ENCODE results near the gene KLK4. TPM values are rescaled to one million over a fixed set of nuclear protein-coding genes. Genes with fewer than 3 reads are reported as not detected.
A peak's percentile ranks its signal among the peaks of the same experiment; 100 is the strongest.

Gene KLK4
- total and polyA plus RNA-seq, 10 of the 15 experiments (the other 5 are each of a cell fraction or from before 2014, with no cell fraction given) = 0.06 to 0.31 TPM; not detected in 8

DNA sequence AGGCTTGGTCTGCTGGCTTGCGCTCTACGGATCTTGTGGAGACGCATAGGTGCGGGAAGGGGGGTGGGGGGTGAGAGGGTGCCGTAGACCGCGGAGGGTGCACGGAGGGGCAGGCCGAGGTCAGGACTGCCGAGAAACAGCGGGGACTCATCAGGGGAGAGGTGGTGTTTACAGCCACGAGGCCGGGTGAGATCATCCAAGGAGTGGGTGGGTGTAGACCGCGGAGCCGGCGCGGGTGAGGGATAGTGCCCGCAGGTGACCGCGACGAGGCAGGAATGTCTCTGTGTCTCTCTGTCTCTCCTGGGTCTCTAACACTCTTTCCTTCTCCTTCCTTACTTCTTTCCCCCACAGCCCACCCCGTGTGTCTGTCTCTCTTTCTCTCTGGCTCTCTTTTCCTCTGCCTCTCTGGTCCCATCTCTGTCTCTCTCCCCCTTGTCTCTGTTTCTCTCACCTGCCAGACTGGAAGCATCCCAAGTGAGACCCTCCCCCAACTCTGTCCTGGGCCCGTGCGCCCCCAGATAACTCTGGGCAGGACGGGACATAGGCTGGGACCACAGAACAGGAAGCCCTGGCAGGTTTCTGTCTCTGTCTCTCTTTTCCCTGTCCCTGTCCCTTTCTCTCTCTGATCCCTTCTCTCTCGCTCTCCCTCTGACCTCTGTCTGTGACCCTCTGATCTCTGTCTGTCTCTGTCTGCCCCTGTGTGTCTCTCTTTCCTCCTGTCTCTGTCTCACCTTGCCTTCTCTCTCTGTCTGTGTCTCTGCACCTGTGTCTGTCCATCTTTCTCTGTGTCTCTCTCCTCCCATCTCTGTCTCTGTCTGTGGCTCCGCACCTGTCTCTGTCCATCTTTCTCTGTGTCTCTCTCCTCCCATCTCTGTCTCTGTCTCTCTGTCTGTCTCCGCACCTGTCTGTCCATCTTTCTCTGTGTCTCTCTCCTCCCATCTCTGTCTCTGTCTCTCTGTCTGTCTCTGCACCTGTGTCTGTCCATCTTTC lies 1.8 kb upstream of the KLK4 start:
- Histone ChIP-seq H3K9me3 (replicated peaks; ENCODE audit: control insufficient read depth, insufficient read depth, low read length) (no peaks in the 10 kb centered on the region; the same call in 2 of the 3 replicates), H3K36me3 (ENCODE audit: control insufficient read depth in 2 of 2, insufficient read depth in 2 of 2, low read length in 1 of 2) (no peaks in the 10 kb centered on the region), H3K4me1 (ENCODE audit: control insufficient read depth, insufficient read depth, low read length) (no peaks in the 10 kb centered on the region), H4K20me1 (ENCODE audit: control insufficient read depth, insufficient read depth) (no peaks in the 10 kb centered on the region), H3K9ac (ENCODE audit: control insufficient read depth, insufficient read depth, low read length) (no peak overlapping the region), H3K27me3 (replicated peaks in 1 of 2; ENCODE audit: control insufficient read depth in 2 of 2, insufficient read depth in 2 of 2, low read length in 1 of 2) (peaks cover 4 to 9% of the 10 kb centered on the region in 2 experiments; a peak in 3 of 4 replicates), H3K4me2 (ENCODE audit: control insufficient read depth, insufficient read depth) (no peak overlapping the region), H3K79me2 (ENCODE audit: control insufficient read depth, insufficient read depth, low read length) (no peaks in the 10 kb centered on the region), H3K4me3 (no peak overlapping the region), H2AFZ (ENCODE audit: control insufficient read depth, low read depth, low read length) (no peak overlapping the region), H3K27ac (ENCODE audit: control insufficient read depth, insufficient read depth) (no peak overlapping the region)
- no TSS peak for BruUV-seq (replicated peaks)
- intact Hi-C loops (cut with micrococcal nuclease; ENCODE audit: unreplicated experiment) (no loop called here), in situ Hi-C loops (cut with MboI) (no loop called here)
- peak; percentile 60 for ATAC-seq
- CTCF ChIA-PET = interaction anchor here (1.8 kb wide), 1 partner anchor 9 kb away, joined by 11 read pairs; no protein-coding TSS in a partner anchor
- RAD21 ChIA-PET (ENCODE audit: unreplicated experiment) = interaction anchor here (2.5 kb wide), 1 partner anchor 9 kb away, joined by 11 read pairs; no protein-coding TSS in a partner anchor
- POLR2A ChIA-PET = no interaction called here
- SMC1A ChIA-PET (ENCODE audit: uncharacterized antibody, unreplicated experiment) = interaction anchor here (0.9 to 1.6 kb wide), 3 partner anchors 8 to 112 kb away, joined by 3 to 4 read pairs (median 3); no protein-coding TSS in a partner anchor
- no peak for DNase-seq (ENCODE audit: low read depth, low spot score)
- 5% methylated on average over 20 of the region's 29 CpGs for WGBS (ENCODE audit: insufficient coverage, insufficient replicate concordance, low lambda C conversion rate, missing lambda C conversion rate)
- FAIRE-seq = no peak
- TF ChIP-seq, protein P1, sequence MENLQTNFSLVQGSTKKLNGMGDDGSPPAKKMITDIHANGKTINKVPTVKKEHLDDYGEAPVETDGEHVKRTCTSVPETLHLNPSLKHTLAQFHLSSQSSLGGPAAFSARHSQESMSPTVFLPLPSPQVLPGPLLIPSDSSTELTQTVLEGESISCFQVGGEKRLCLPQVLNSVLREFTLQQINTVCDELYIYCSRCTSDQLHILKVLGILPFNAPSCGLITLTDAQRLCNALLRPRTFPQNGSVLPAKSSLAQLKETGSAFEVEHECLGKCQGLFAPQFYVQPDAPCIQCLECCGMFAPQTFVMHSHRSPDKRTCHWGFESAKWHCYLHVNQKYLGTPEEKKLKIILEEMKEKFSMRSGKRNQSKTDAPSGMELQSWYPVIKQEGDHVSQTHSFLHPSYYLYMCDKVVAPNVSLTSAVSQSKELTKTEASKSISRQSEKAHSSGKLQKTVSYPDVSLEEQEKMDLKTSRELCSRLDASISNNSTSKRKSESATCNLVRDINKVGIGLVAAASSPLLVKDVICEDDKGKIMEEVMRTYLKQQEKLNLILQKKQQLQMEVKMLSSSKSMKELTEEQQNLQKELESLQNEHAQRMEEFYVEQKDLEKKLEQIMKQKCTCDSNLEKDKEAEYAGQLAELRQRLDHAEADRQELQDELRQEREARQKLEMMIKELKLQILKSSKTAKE (IDR thresholded peaks at IDR 0.05; ENCODE audit: low read depth, poor library complexity, severe bottlenecking) = peak; percentile 26
- TF ChIP-seq SMC3 (IDR thresholded peaks at IDR 0.05; ENCODE audit: borderline replicate concordance, low read length) (no peak), HDAC2 (IDR thresholded peaks at IDR 0.05) (no peak), DPF2 (IDR thresholded peaks at IDR 0.05) (0 out of 2 replicates have a peak, but pooled peaks have one; percentile 57), EGR1 (IDR thresholded peaks at IDR 0.05; ENCODE audit: borderline replicate concordance in 1 of 2, low read depth in 2 of 2, low read length in 2 of 2) (0 out of 3 replicates have a peak, but pooled peaks of 1 of the 2 experiments have one; percentile 10), NR2C1 (IDR thresholded peaks at IDR 0.05) (no peak), MTA2 (IDR thresholded peaks at IDR 0.05; ENCODE audit: low read depth) (peak; percentile 68; the same call in 1 of the 2 replicates), CBX5 (IDR thresholded peaks at IDR 0.05; ENCODE audit: low read depth) (no peak), FOXK2 (IDR thresholded peaks at IDR 0.05) (peak; percentile 51), PAX5 (IDR thresholded peaks at IDR 0.05; ENCODE audit: borderline replicate concordance, low read depth, low read length) (peak; percentile 36; the same call in 1 of the 2 replicates), GATAD2B (conservative IDR thresholded peaks at IDR 0.05; ENCODE audit: low read depth) (peak; percentile 67; the same call in 1 of the 2 replicates), IKZF1 (conservative IDR thresholded peaks at IDR 0.05) (peak; percentile 84), TAF1 (IDR thresholded peaks at IDR 0.05; ENCODE audit: borderline replicate concordance, low read depth, low read length) (no peak), CBFB (IDR thresholded peaks at IDR 0.05; ENCODE audit: low read depth) (peak; percentile 44; the same call in 1 of the 2 replicates), RUNX3 (IDR thresholded peaks at IDR 0.05; ENCODE audit: low read length) (peak; percentile 71), IKZF2 (IDR thresholded peaks at IDR 0.05) (peak; percentile 72 to 82; a peak in 3 of 4 replicates), ZNF384 (IDR thresholded peaks at IDR 0.05; ENCODE audit: borderline replicate concordance, low read depth, low read length) (no peak)
- TF ChIP-seq, protein P2, sequence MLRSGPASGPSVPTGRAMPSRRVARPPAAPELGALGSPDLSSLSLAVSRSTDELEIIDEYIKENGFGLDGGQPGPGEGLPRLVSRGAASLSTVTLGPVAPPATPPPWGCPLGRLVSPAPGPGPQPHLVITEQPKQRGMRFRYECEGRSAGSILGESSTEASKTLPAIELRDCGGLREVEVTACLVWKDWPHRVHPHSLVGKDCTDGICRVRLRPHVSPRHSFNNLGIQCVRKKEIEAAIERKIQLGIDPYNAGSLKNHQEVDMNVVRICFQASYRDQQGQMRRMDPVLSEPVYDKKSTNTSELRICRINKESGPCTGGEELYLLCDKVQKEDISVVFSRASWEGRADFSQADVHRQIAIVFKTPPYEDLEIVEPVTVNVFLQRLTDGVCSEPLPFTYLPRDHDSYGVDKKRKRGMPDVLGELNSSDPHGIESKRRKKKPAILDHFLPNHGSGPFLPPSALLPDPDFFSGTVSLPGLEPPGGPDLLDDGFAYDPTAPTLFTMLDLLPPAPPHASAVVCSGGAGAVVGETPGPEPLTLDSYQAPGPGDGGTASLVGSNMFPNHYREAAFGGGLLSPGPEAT (IDR thresholded peaks at IDR 0.05; ENCODE audit: low read depth) = peak; percentile 55; the same call in 1 of the 2 replicates
- TF ChIP-seq, protein P3, sequence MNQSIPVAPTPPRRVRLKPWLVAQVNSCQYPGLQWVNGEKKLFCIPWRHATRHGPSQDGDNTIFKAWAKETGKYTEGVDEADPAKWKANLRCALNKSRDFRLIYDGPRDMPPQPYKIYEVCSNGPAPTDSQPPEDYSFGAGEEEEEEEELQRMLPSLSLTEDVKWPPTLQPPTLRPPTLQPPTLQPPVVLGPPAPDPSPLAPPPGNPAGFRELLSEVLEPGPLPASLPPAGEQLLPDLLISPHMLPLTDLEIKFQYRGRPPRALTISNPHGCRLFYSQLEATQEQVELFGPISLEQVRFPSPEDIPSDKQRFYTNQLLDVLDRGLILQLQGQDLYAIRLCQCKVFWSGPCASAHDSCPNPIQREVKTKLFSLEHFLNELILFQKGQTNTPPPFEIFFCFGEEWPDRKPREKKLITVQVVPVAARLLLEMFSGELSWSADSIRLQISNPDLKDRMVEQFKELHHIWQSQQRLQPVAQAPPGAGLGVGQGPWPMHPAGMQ (IDR thresholded peaks at IDR 0.05; ENCODE audit: borderline replicate concordance) = peak; percentile 51; the same call in 1 of the 2 replicates

Measured in GM12878 (cell line).